Astrocyte of the cerebellum (primary cell): ENCODE measurements around the gene RBMS3.
"Not testable (repeated sequence)": the region's sequence is repeated elsewhere in the genome, so short reads cannot be mapped to it uniquely, and the experiment has no call there.

Experiments
- DNase-seq: peaks from one replicate; pipeline ENCODE4 v3.0.0-alpha.2; 2011; ENCODE audit warnings: low read depth
- H3K4me3 ChIP-seq: 2 replicates; pipeline ENCODE4 v1.5.1; 2011; ENCODE audit warnings: mild to moderate bottlenecking, low read depth, low read length, moderate library complexity
- CTCF ChIP-seq: IDR thresholded peaks from 2 replicates; pipeline ENCODE4 v1.5.1; 2012; ENCODE audit warnings: low read length, low read depth, moderate library complexity, mild to moderate bottlenecking; ENCODE audit errors: missing control alignments
- in situ Hi-C: cut with HindIII; loops from 2 replicates; pipeline ENCODE4 v1.10.0; 2017; ENCODE audit warnings: low sequenced_read_pairs

The RBMS3 gene

GRCh38 chr3:29514170-29514569, 233.3 kb downstream of the RBMS3 start:
- in situ Hi-C loops, result no loop called here
- H3K4me3 ChIP-seq, result no peak overlapping the region
- no peak for TF ChIP-seq CTCF
- DNase-seq, result no peak

GRCh38 chr3:29514912-29515311, 234.0 kb downstream of the RBMS3 start:
- no peak overlapping the region for H3K4me3 ChIP-seq
- DNase-seq, result no peak
- in situ Hi-C loops, result no loop called here
- no peak for TF ChIP-seq CTCF

GRCh38 chr3:29515451-29515850, 234.6 kb downstream of the RBMS3 start:
- DNase-seq, result no peak
- TF ChIP-seq CTCF, result no peak
- in situ Hi-C loops, result no loop called here
- no peak overlapping the region for H3K4me3 ChIP-seq

GRCh38 chr3:29516164-29516563, 235.3 kb downstream of the RBMS3 start:
- H3K4me3 ChIP-seq, result no peak overlapping the region
- in situ Hi-C loops, result no loop called here
- no peak for TF ChIP-seq CTCF
- no peak for DNase-seq

- no peak overlapping the region for H3K4me3 ChIP-seq
- TF ChIP-seq CTCF, result no peak
- in situ Hi-C loops, result no loop called here
- no peak for DNase-seq
Measured at GRCh38 chr3:29520764-29521163, 239.9 kb downstream of the RBMS3 start.

- TF ChIP-seq CTCF, result no peak
- no peak for DNase-seq
- no peak overlapping the region for H3K4me3 ChIP-seq
- in situ Hi-C loops, result no loop called here
Measured at GRCh38 chr3:29521293-29521692, 240.4 kb downstream of the RBMS3 start.

GRCh38 chr3:29521751-29522150, 240.9 kb downstream of the RBMS3 start:
- in situ Hi-C loops, result no loop called here
- no peak for TF ChIP-seq CTCF
- no peak overlapping the region for H3K4me3 ChIP-seq
- DNase-seq, result no peak

GRCh38 chr3:29524433-29524832, 243.6 kb downstream of the RBMS3 start:
- DNase-seq, H3K4me3 ChIP-seq, in situ Hi-C loops: not testable (repeated sequence)
